Cardiac ventricle fibroblast (primary cell): ENCODE measurements around the gene ASS1. TPM values are rescaled to one million over a fixed set of nuclear protein-coding genes. Genes with fewer than 3 reads are reported as not detected.

ENCODE experiments used
- total RNA-seq: library from RNA; depleted of rRNA; stranded (reverse); fragments of >200 nt; gene quantifications from 2 replicates; pipeline ENCODE4 v1.2.3, GENCODE V29; 2015

ASS1 gene
- total RNA-seq, result 249 and 274 TPM in 2 replicates

GRCh38 chr9:130444565-130445221, at the start of gene ASS1:
Gene ASS1, plus strand, starts transcription at chr9:130444961. Its CDS starts 7,268 bp downstream, at chr9:130452229.

Other genes with a start within 250 kb of the ASS1 start
- gene HMCN2, start 179.2 kb upstream of the ASS1 start, total RNA-seq, result 0.06 TPM in 1 of 2 replicates, not detected in the other
- 21.8 and 23.5 TPM in 2 replicates for gene FUBP3, start 134.6 kb downstream of the ASS1 start, total RNA-seq
- not detected in 2 replicates for gene PRDM12, start 219.6 kb downstream of the ASS1 start, total RNA-seq
- 16.9 and 19.7 TPM in 2 replicates for gene EXOSC2, start 248.8 kb downstream of the ASS1 start, total RNA-seq